ENCODE data around the gene AMELX.

- TF ChIP-seq POLR2AphosphoS5 (IDR thresholded peaks at IDR 0.05; ENCODE audit: low read depth, low read length) (no peak), CTCF (IDR thresholded peaks at IDR 0.05) (no peak)
Measured at GRCh38 chrX:11269006-11269405, 24.2 kb upstream of the AMELX start.
